SJSA1 (cell line): Measurements from ENCODE around the gene INTS1. TPM values are rescaled to one million over a fixed set of nuclear protein-coding genes. Genes with fewer than 3 reads are reported as not detected.

Experiments
- DNase-seq, 2 experiments: peaks; one replicate each; pipeline ENCODE4 v3.0.0-alpha.2; 2015 to 2020; ENCODE audit warnings: low spot score in 2 of 2, low read depth in 1 of 2
- H3K27ac ChIP-seq: fragments of 250-450 bp; sonication (Bioruptor Pico); 2 replicates; pipeline ENCODE4 v1.5.1; 2020; ENCODE audit warnings: mild to moderate bottlenecking, moderate library complexity
- H3K27me3 ChIP-seq: fragments of 250-450 bp; sonication (Bioruptor Pico); replicated peaks from 2 replicates; pipeline ENCODE4 v1.5.1; 2020; ENCODE audit warnings: mild to moderate bottlenecking, moderate library complexity
- H3K36me3 ChIP-seq: fragments of 250-450 bp; sonication (Bioruptor Pico); 2 replicates; pipeline ENCODE4 v1.5.1; 2020; ENCODE audit warnings: mild to moderate bottlenecking
- H3K4me1 ChIP-seq: fragments of 250-450 bp; sonication (Bioruptor Pico); replicated peaks from 2 replicates; pipeline ENCODE4 v1.6.1; 2021; ENCODE audit warnings: mild to moderate bottlenecking
- H3K4me3 ChIP-seq: fragments of 250-450 bp; sonication (Bioruptor Pico); 2 replicates; pipeline ENCODE4 v1.5.1; 2020; ENCODE audit warnings: mild to moderate bottlenecking
- H3K9me3 ChIP-seq: fragments of 250-450 bp; sonication (Bioruptor Pico); replicated peaks from 2 replicates; pipeline ENCODE4 v1.5.1; 2020; ENCODE audit warnings: mild to moderate bottlenecking
- total RNA-seq: library from RNA; depleted of rRNA; stranded (reverse); fragments of >200 nt; shearing (Covaris generic); gene quantifications from 2 replicates; pipeline ENCODE4 v1.2.3, GENCODE V29; 2014

The INTS1 gene
- total RNA-seq, 1 experiment from 2014 or later = 36.8 TPM

- Histone ChIP-seq H3K4me3 (no peak overlapping the region), H3K36me3 (peaks cover 82% of the 10 kb centered on the region), H3K27me3 (no peaks in the 10 kb centered on the region), H3K27ac (no peak overlapping the region), H3K9me3 (no peaks in the 10 kb centered on the region), H3K4me1 (no peaks in the 10 kb centered on the region)
- no peak for DNase-seq
Measured at GRCh38 chr7:1489336-1489735, 14.9 kb downstream of the INTS1 start.

- peaks cover 84% of the 10 kb centered on the region for H3K36me3 ChIP-seq
- no peak for DNase-seq
- no peak overlapping the region for H3K27ac ChIP-seq
- no peaks in the 10 kb centered on the region for H3K27me3 ChIP-seq
- no peaks in the 10 kb centered on the region for H3K4me1 ChIP-seq
- H3K9me3 ChIP-seq = no peaks in the 10 kb centered on the region
- no peak overlapping the region for H3K4me3 ChIP-seq
Measured at GRCh38 chr7:1488016-1488415, 16.2 kb downstream of the INTS1 start.

DNA sequence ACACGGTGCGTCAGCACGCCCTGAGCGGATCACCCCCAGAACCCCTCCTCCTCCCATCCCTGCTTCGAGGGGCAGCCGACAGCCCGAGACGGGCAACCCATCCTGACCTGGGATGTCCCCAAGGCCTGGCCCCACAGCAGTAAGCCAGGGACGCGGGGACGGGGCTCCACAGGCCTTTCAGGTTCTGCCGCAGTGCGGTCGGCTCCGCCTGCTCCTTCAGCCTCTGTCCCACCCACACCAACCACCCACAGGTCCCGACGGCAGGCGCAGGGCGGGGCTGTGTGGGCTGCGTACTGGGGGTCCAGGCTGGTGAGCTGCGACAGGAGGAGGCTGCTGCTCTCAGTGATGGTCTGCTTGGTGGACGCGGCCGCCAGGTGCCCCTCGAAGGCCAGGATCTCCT is 16.7 kb downstream of the INTS1 start:
- Histone ChIP-seq H3K9me3 (no peaks in the 10 kb centered on the region), H3K4me1 (no peaks in the 10 kb centered on the region), H3K27me3 (no peaks in the 10 kb centered on the region), H3K27ac (no peak overlapping the region), H3K36me3 (peaks cover 90% of the 10 kb centered on the region), H3K4me3 (no peak overlapping the region)
- DNase-seq = no peak

GRCh38 chr7:1486571-1486970 is 17.6 kb downstream of the INTS1 start:
- H3K4me1 ChIP-seq = no peaks in the 10 kb centered on the region
- no peaks in the 10 kb centered on the region for H3K27me3 ChIP-seq
- peaks cover 89% of the 10 kb centered on the region for H3K36me3 ChIP-seq
- H3K9me3 ChIP-seq = no peaks in the 10 kb centered on the region
- DNase-seq = no peak
- no peak overlapping the region for H3K27ac ChIP-seq
- no peak overlapping the region for H3K4me3 ChIP-seq

- no peaks in the 10 kb centered on the region for H3K9me3 ChIP-seq
- H3K36me3 ChIP-seq = peaks cover 85% of the 10 kb centered on the region
- no peak overlapping the region for H3K4me3 ChIP-seq
- H3K27me3 ChIP-seq = no peaks in the 10 kb centered on the region
- no peak for DNase-seq
- H3K27ac ChIP-seq = no peak overlapping the region
- H3K4me1 ChIP-seq = no peaks in the 10 kb centered on the region
Measured at GRCh38 chr7:1485156-1485555, 19.0 kb downstream of the INTS1 start.

- Histone ChIP-seq H3K4me3 (no peak overlapping the region), H3K27ac (no peak overlapping the region), H3K9me3 (no peaks in the 10 kb centered on the region), H3K27me3 (no peaks in the 10 kb centered on the region), H3K4me1 (no peaks in the 10 kb centered on the region), H3K36me3 (peaks cover 85% of the 10 kb centered on the region)
- no peak for DNase-seq
Measured at GRCh38 chr7:1484569-1484968, 19.6 kb downstream of the INTS1 start.

DNA sequence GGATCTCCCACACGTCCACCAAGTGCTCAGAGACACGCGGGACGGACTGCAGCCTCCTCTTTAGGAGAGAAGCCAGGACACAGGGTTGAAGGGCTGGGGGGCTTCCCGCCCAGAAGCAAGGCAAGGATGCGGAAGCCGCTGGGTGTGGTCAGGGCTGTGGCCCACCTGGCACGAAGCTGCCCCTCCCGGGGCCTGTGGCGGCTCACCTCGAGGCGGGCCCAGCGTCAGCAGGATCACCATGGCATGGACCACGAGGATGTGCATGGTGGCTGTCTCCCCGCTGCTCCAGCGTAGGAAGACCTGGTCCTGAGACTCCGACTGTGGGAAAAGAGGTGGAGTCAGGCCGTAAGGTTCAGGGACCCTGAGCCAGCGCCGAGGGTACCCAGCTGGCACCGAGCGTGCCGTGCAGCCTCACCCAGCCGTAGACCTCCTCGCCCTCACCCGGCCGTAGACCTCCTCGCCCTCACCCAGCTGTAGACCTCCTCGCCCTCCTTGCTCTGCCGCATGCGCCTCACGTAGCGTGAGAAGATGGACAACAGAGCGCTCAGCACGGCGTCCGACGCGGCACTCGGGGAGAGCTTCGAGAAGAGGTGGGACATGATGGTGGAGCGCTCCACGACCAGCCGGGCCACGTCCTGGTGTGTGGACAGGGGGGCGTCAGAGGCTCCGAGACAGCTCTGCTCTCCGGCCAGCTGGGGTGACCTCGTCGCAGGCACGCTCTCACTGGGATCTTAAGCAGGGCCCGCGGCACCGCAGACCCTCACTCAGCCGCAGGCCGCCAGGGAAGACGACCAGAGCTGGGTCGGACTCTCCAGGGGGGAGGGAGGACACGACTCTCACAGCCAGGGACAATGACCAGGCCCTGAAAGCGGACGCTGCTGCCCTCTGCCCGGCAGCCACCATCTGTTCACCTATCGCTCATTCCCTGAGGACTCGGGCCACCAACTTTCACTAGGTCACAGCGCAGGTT is 20.4 kb downstream of the INTS1 start:
- peaks cover 85% of the 10 kb centered on the region for H3K36me3 ChIP-seq
- H3K4me3 ChIP-seq = no peak overlapping the region
- H3K27me3 ChIP-seq = no peaks in the 10 kb centered on the region
- no peak for DNase-seq
- no peaks in the 10 kb centered on the region for H3K4me1 ChIP-seq
- H3K27ac ChIP-seq = no peak overlapping the region
- no peaks in the 10 kb centered on the region for H3K9me3 ChIP-seq

GRCh38 chr7:1483079-1483478 is 21.1 kb downstream of the INTS1 start:
- no peak overlapping the region for H3K27ac ChIP-seq
- H3K27me3 ChIP-seq = no peaks in the 10 kb centered on the region
- H3K9me3 ChIP-seq = no peaks in the 10 kb centered on the region
- H3K4me1 ChIP-seq = no peaks in the 10 kb centered on the region
- no peak for DNase-seq
- peaks cover 85% of the 10 kb centered on the region for H3K36me3 ChIP-seq
- no peak overlapping the region for H3K4me3 ChIP-seq

- Histone ChIP-seq H3K4me1 (no peaks in the 10 kb centered on the region), H3K36me3 (peaks cover 86% of the 10 kb centered on the region), H3K27me3 (no peaks in the 10 kb centered on the region), H3K27ac (no peak overlapping the region), H3K9me3 (no peaks in the 10 kb centered on the region), H3K4me3 (no peak overlapping the region)
- no peak for DNase-seq
Measured at GRCh38 chr7:1481300-1481699, 22.9 kb downstream of the INTS1 start.

GRCh38 chr7:1480670-1481069 is 23.5 kb downstream of the INTS1 start:
- H3K27me3 ChIP-seq = no peaks in the 10 kb centered on the region
- H3K27ac ChIP-seq = no peak overlapping the region
- H3K4me3 ChIP-seq = no peak overlapping the region
- H3K36me3 ChIP-seq = peaks cover 88% of the 10 kb centered on the region
- no peak for DNase-seq
- no peaks in the 10 kb centered on the region for H3K9me3 ChIP-seq
- no peaks in the 10 kb centered on the region for H3K4me1 ChIP-seq

DNA sequence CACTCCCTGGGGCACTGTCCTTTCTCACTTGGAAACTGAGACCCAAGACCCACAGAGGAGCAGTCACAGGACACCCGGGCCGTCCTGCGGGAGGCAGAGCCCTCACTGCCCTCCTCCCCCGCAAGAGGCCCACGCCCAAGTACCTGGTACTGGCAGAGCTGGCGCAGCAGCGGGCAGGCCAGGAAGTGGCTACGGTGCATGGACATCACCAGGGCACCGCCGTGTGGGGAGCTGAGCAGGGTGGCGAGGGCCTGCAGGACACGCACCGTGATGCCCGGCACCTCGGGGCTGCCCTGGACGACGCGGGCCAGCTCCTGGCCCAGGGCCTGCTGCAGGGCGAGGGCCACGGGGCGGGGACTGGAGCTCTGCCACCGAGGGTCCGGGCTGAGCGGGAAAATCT is 24.9 kb downstream of the INTS1 start:
- no peaks in the 10 kb centered on the region for H3K9me3 ChIP-seq
- H3K4me3 ChIP-seq = no peak overlapping the region
- H3K27ac ChIP-seq = no peak overlapping the region
- H3K4me1 ChIP-seq = peaks cover 8% of the 10 kb centered on the region
- H3K36me3 ChIP-seq = peaks cover 92% of the 10 kb centered on the region
- no peaks in the 10 kb centered on the region for H3K27me3 ChIP-seq
- DNase-seq = no peak

DNA sequence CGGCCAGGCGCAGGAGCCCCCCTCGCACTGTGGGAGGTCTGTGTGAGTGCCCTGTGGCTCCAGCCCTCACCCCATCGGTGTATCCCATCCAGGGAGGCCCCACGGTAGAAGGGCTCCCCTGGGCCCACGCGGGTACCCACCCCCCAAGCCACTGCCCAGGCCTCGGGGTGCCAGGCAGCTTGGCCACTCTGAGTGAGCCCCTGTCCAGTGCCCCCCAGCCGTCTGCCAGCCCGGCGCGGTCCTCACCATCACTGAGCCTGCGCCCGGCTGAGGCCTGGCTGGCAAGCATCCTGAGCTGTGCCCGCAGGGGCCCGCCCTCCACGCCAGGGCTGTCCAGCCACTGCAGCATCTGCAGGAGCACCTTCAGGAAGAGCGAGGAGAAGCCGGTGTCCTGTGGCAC is 25.7 kb downstream of the INTS1 start:
- DNase-seq = no peak
- Histone ChIP-seq H3K36me3 (peaks cover 92% of the 10 kb centered on the region), H3K4me1 (peaks cover 13% of the 10 kb centered on the region), H3K27ac (no peak overlapping the region), H3K4me3 (no peak overlapping the region), H3K27me3 (no peaks in the 10 kb centered on the region), H3K9me3 (no peaks in the 10 kb centered on the region)

GRCh38 chr7:1476859-1477258 is 27.3 kb downstream of the INTS1 start:
- H3K36me3 ChIP-seq = peaks cover 88% of the 10 kb centered on the region
- no peaks in the 10 kb centered on the region for H3K27me3 ChIP-seq
- no peaks in the 10 kb centered on the region for H3K9me3 ChIP-seq
- no peak overlapping the region for H3K27ac ChIP-seq
- DNase-seq = no peak
- no peak overlapping the region for H3K4me3 ChIP-seq
- peaks cover 13% of the 10 kb centered on the region for H3K4me1 ChIP-seq

DNA sequence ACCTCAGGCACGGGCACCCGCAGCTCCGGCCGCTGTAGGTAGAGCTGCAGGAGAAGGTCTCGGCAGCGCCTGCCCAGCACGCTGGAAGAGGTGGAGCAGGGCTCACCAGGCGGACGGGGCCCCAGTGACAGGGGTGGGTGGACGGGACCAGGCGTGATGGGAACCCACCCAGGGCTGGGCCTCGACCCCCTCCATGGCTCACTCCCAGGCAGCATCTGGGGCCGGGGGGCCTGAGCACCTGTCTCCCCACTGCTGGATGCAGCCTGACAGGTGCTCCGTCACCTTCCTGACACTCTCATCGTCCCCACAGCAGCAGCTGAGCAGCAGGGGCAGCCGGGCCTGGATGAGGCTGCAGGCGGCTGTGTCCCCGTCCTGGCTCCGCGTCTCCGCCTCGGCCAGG is 28.2 kb downstream of the INTS1 start:
- peaks cover 13% of the 10 kb centered on the region for H3K4me1 ChIP-seq
- no peak for DNase-seq
- H3K4me3 ChIP-seq = no peak overlapping the region
- H3K36me3 ChIP-seq = peaks cover 91% of the 10 kb centered on the region
- H3K27ac ChIP-seq = no peak overlapping the region
- H3K9me3 ChIP-seq = no peaks in the 10 kb centered on the region
- no peaks in the 10 kb centered on the region for H3K27me3 ChIP-seq
